Ramos (cell line): ENCODE data around the gene WFDC12.

Experiments
- in situ Hi-C: fragments of 300-500 bp; cut with MboI; formaldehyde crosslinking; loops from one replicate; pipeline ENCODE4 v1.14.3; 2022; ENCODE audit warnings: low sequenced_read_pairs; ENCODE audit not compliant: unreplicated experiment

The WFDC12 gene

GRCh38 chr20:45115829-45116228, 8.4 kb downstream of the WFDC12 start:
- in situ Hi-C loops = no loop called here

- in situ Hi-C loops = no loop called here
These were observed 8.9 kb downstream of the WFDC12 start for GRCh38 chr20:45115386-45115774.

GRCh38 chr20:45114465-45115385, 9.5 kb downstream of the WFDC12 start, which contains the start of gene WFDC5:
WFDC5 (minus strand) TSS chr20:45115174; CDS start chr20:45115083, 91 bp downstream.
- in situ Hi-C loops = no loop called here

GRCh38 chr20:45113865-45114264, 10.4 kb downstream of the WFDC12 start:
- in situ Hi-C loops = no loop called here

GRCh38 chr20:45112754-45113153, 11.5 kb downstream of the WFDC12 start:
- in situ Hi-C loops = no loop called here

GRCh38 chr20:45111799-45112471, 12.3 kb downstream of the WFDC12 start:
- in situ Hi-C loops = no loop called here

- in situ Hi-C loops = no loop called here
These were observed 13.0 kb downstream of the WFDC12 start for GRCh38 chr20:45111285-45111684.

- in situ Hi-C loops = no loop called here
These were observed 14.0 kb downstream of the WFDC12 start for GRCh38 chr20:45110301-45110700.

- in situ Hi-C loops = no loop called here
These were observed 14.6 kb downstream of the WFDC12 start for GRCh38 chr20:45109634-45110033.

- in situ Hi-C loops = no loop called here
These were observed 18.9 kb downstream of the WFDC12 start for GRCh38 chr20:45105317-45105716.

GRCh38 chr20:45104786-45105185, 19.5 kb downstream of the WFDC12 start:
- in situ Hi-C loops = no loop called here

- in situ Hi-C loops = no loop called here
These were observed 21.2 kb downstream of the WFDC12 start for GRCh38 chr20:45103072-45103471.

- in situ Hi-C loops = no loop called here
These were observed 22.9 kb downstream of the WFDC12 start for GRCh38 chr20:45101333-45101850.

- in situ Hi-C loops = no loop called here
These were observed 23.6 kb downstream of the WFDC12 start, which contains the start of gene KCNS1 for GRCh38 chr20:45100563-45101245. KCNS1 (minus strand) TSS chr20:45101127; CDS start chr20:45099236, 1,891 bp downstream.

- in situ Hi-C loops = loop anchor here (10.0 kb wide), 1 partner anchor 183 kb away; the partner anchor contains the start of gene PABPC1L
These were observed 26.0 kb downstream of the WFDC12 start for GRCh38 chr20:45098103-45098773.

GRCh38 chr20:45097485-45098102, 26.7 kb downstream of the WFDC12 start:
- in situ Hi-C loops = loop anchor here (10.0 kb wide), 1 partner anchor 183 kb away; the partner anchor contains the start of gene PABPC1L

GRCh38 chr20:45096781-45097180, 27.5 kb downstream of the WFDC12 start:
- in situ Hi-C loops = loop anchor here (10.0 kb wide), 1 partner anchor 182 kb away; the partner anchor contains the start of gene PABPC1L

GRCh38 chr20:45095805-45096238, 28.4 kb downstream of the WFDC12 start:
- in situ Hi-C loops = loop anchor here (10.0 kb wide), 1 partner anchor 181 kb away; the partner anchor contains the start of gene PABPC1L
